ENCODE results near the gene CIDEB.

The CIDEB gene

DNA sequence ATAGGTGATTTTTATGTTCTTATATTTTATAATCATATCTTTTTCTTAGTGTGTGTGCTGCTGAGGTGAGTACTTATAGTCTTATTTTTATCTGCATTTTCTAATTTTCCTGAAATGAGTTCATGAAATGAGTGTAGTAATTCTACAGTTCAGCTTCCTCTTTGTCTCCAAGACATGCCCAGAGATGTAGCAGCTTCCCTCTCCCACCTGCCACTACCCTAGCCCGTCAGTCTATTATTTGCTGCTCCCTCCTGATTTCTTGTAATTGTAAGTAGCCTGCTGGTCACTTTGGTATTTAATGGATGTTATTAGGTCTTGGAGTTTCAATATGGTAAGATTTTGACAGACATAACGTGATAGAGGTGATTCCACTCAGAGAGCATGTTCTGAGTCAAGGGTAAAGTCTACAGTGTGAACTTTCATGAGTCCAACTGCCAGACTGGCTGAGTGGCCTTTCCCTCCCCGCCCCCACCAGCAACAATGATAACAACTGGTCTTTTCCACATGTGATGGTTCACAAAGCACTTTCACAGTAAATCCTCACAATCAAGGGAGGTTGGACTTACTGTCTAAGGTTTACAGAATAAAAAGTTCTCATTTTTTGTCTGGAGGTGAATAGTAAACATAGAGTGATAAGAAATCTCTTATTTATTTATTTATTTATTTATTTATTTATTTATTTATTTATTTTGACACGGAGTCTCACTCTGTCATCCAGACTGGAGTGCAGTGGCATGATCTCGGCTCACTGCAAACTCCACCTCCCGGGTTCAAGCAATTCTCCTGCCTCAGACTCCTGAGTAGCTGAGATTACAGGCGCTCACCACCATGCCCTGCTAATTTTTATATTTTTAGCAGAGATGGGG lies 36.3 kb upstream of the CIDEB start:
- TF ChIP-seq SIN3A (IDR thresholded peaks at IDR 0.05; ENCODE audit: borderline replicate concordance, insufficient read depth, low read length) (no peak), TAF1 (IDR thresholded peaks at IDR 0.05; ENCODE audit: borderline replicate concordance, insufficient read depth, low read length) (no peak), POLR2AphosphoS5 (IDR thresholded peaks at IDR 0.05; ENCODE audit: low read depth, low read length) (no peak), FOXP2 (optimal IDR thresholded peaks at IDR 0.05; ENCODE audit: borderline replicate concordance, extremely low read depth, extremely low read length, insufficient read depth) (no peak)
- TF ChIP-seq, protein P1, sequence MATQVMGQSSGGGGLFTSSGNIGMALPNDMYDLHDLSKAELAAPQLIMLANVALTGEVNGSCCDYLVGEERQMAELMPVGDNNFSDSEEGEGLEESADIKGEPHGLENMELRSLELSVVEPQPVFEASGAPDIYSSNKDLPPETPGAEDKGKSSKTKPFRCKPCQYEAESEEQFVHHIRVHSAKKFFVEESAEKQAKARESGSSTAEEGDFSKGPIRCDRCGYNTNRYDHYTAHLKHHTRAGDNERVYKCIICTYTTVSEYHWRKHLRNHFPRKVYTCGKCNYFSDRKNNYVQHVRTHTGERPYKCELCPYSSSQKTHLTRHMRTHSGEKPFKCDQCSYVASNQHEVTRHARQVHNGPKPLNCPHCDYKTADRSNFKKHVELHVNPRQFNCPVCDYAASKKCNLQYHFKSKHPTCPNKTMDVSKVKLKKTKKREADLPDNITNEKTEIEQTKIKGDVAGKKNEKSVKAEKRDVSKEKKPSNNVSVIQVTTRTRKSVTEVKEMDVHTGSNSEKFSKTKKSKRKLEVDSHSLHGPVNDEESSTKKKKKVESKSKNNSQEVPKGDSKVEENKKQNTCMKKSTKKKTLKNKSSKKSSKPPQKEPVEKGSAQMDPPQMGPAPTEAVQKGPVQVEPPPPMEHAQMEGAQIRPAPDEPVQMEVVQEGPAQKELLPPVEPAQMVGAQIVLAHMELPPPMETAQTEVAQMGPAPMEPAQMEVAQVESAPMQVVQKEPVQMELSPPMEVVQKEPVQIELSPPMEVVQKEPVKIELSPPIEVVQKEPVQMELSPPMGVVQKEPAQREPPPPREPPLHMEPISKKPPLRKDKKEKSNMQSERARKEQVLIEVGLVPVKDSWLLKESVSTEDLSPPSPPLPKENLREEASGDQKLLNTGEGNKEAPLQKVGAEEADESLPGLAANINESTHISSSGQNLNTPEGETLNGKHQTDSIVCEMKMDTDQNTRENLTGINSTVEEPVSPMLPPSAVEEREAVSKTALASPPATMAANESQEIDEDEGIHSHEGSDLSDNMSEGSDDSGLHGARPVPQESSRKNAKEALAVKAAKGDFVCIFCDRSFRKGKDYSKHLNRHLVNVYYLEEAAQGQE (IDR thresholded peaks at IDR 0.05; ENCODE audit: insufficient read depth in 1 of 2, low read depth in 2 of 2, low read length in 2 of 2) = no peak

DNA sequence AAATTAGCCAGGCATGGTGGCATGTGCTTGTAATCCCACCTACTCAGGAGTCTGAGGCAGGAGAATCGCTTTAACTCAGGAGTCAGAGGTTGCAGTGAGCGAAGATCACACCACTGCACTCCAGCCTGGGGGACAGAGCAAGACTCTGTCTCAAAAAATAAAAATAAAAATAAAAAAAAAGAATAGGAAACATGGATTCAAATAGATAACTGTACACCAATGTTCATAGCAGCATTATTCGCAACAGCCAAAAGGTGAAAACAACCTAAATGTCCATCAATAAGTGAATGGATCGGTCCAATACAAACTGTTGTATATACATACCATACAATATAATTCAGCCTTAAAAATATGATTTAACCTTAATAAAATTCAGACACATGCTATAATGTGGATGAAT lies 35.1 kb upstream of the CIDEB start:
- TF ChIP-seq, protein P1 (IDR thresholded peaks at IDR 0.05; ENCODE audit: insufficient read depth in 1 of 2, low read depth in 2 of 2, low read length in 2 of 2) = no peak
- TF ChIP-seq SIN3A (IDR thresholded peaks at IDR 0.05; ENCODE audit: borderline replicate concordance, insufficient read depth, low read length) (no peak), FOXP2 (optimal IDR thresholded peaks at IDR 0.05; ENCODE audit: borderline replicate concordance, extremely low read depth, extremely low read length, insufficient read depth) (no peak), POLR2AphosphoS5 (IDR thresholded peaks at IDR 0.05; ENCODE audit: low read depth, low read length) (no peak), TAF1 (IDR thresholded peaks at IDR 0.05; ENCODE audit: borderline replicate concordance, insufficient read depth, low read length) (no peak)

DNA sequence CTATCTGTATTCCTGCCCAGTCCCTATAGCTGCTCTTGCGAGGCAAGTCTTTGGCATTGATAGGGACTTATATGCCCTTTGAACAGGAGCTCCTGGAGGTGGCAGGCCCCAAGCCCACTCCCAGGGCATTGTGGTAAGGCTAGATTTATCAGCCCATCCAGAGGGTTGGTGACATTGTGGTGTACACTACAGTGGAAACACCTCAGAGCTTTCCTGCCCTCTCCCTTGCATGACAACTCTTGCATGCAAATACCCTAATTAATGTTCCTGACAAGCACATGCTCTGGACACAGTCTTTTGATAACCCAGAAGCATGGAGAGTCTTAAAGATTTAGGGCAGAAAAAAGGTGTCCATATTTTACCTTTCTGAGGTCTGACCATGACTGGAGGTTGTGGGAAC lies 32.8 kb upstream of the CIDEB start:
- TF ChIP-seq FOXP2 (optimal IDR thresholded peaks at IDR 0.05; ENCODE audit: borderline replicate concordance, extremely low read depth, extremely low read length, insufficient read depth) (no peak), POLR2AphosphoS5 (IDR thresholded peaks at IDR 0.05; ENCODE audit: low read depth, low read length) (no peak), SIN3A (IDR thresholded peaks at IDR 0.05; ENCODE audit: borderline replicate concordance, insufficient read depth, low read length) (no peak), TAF1 (IDR thresholded peaks at IDR 0.05; ENCODE audit: borderline replicate concordance, insufficient read depth, low read length) (no peak)
- TF ChIP-seq, protein P1 (IDR thresholded peaks at IDR 0.05; ENCODE audit: insufficient read depth in 1 of 2, low read depth in 2 of 2, low read length in 2 of 2) = no peak

DNA sequence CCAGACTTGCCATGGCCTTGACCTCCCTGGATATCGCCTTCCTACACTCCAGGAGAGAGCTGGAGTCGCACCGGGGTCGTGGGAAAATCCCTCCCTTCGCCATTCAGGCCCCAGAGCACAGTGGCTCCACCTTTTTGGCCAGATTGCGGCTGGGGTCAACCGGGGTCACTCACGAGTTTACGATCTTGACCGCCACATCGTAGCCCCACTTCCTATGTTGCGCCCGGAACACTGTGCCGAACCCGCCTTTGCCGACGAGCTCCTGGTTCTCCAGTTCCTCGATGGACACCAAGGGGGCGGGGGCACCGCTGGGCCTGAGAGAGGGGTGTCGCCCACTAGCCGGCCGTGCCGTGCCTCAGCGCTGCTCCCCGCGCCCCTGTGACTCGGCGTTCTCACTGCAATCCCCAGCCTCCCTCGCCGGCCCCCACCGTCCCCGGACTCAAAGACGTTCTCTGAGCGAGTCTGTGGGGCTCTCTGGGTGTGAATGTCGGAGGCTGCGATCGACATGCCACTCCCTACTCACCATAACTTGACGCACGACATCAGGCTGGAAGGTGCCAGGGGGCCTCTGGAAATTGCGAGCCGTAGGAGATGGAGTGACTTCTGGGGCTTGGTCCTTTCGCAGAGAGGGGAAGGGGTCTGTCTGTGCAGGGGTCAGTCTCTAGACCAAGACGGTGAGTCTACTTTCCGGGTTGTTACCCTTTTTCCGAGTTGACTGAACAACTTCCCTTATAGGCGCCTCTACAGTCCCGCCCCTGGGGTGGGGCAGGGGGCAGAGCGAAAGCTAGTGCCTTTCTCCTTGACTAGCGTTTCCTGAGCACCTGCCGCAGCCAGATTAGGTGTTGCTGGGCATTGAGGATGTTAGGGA lies 31.7 kb upstream of the CIDEB start, which contains the start of gene RIPK3:
RIPK3 (minus strand) TSS at position 708 of the 868 bp plus-strand sequence; CDS start at position 543, 165 bp downstream.
- TF ChIP-seq POLR2AphosphoS5 (IDR thresholded peaks at IDR 0.05; ENCODE audit: low read depth, low read length) = no peak

DNA sequence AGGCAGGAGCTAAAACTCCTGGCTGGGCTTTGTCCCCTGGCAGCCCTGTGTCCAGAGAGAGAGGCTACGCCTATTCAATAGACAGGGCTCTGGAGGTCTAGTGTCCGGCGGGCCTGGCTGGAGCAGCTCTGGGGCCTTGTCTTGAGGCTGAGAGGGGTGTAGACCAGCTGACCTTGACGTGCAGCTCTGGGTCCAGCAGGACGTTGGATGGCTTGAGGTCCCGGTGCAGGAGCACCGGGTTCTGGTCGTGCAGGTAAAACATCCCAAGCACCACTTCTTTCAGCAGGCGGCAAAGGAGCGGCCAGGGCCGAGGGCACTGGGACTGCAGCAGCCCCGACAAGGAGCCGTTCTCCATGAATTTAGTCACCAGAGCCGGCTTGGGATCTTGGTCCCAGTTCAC lies 31.1 kb upstream of the CIDEB start:
- TF ChIP-seq FOXP2 (optimal IDR thresholded peaks at IDR 0.05; ENCODE audit: borderline replicate concordance, extremely low read depth, extremely low read length, insufficient read depth) (no peak), TAF1 (IDR thresholded peaks at IDR 0.05; ENCODE audit: borderline replicate concordance, insufficient read depth, low read length) (no peak), SIN3A (IDR thresholded peaks at IDR 0.05; ENCODE audit: borderline replicate concordance, insufficient read depth, low read length) (no peak), POLR2AphosphoS5 (IDR thresholded peaks at IDR 0.05; ENCODE audit: low read depth, low read length) (no peak)
- TF ChIP-seq, protein P1 (IDR thresholded peaks at IDR 0.05; ENCODE audit: insufficient read depth in 1 of 2, low read depth in 2 of 2, low read length in 2 of 2) = no peak

Data from PFSK-1 (cell line).